ENCODE results near the gene ARHGAP20.

Gene ARHGAP20

GRCh38 chr11:110711776-110712658 is at the start of gene ARHGAP20:
TSS of gene ARHGAP20 (minus strand) at chr11:110712437. CDS start at chr11:110712231, 206 bp downstream.
- DNase-seq (ENCODE audit: low spot score): peak; percentile 0

- no peak for DNase-seq (ENCODE audit: low spot score)
These were observed 49.8 kb upstream of the ARHGAP20 start for GRCh38 chr11:110761991-110762390.

GRCh38 chr11:110761131-110761530 is 48.9 kb upstream of the ARHGAP20 start:
- DNase-seq (ENCODE audit: low spot score): no peak

GRCh38 chr11:110759972-110760381 is 47.7 kb upstream of the ARHGAP20 start:
- no peak for DNase-seq (ENCODE audit: low spot score)

- no peak for DNase-seq (ENCODE audit: low spot score)
These were observed 45.9 kb upstream of the ARHGAP20 start for GRCh38 chr11:110757962-110758755.

- DNase-seq (ENCODE audit: low spot score): no peak
These were observed 44.8 kb upstream of the ARHGAP20 start for GRCh38 chr11:110757066-110757465.

- no peak for DNase-seq (ENCODE audit: low spot score)
These were observed 43.7 kb upstream of the ARHGAP20 start for GRCh38 chr11:110755941-110756340.

GRCh38 chr11:110752890-110753289 is 40.7 kb upstream of the ARHGAP20 start:
- no peak for DNase-seq (ENCODE audit: low spot score)

- DNase-seq (ENCODE audit: low spot score): no peak
These were observed 37.9 kb upstream of the ARHGAP20 start for GRCh38 chr11:110750100-110750499.

- no peak for DNase-seq (ENCODE audit: low spot score)
These were observed 35.3 kb upstream of the ARHGAP20 start for GRCh38 chr11:110747531-110747930.

GRCh38 chr11:110738641-110739040 is 26.4 kb upstream of the ARHGAP20 start:
- no peak for DNase-seq (ENCODE audit: low spot score)

GRCh38 chr11:110737593-110737992 is 25.4 kb upstream of the ARHGAP20 start:
- no peak for DNase-seq (ENCODE audit: low spot score)

- DNase-seq (ENCODE audit: low spot score): no peak
These were observed 23.9 kb upstream of the ARHGAP20 start for GRCh38 chr11:110736171-110736553.

- no peak for DNase-seq (ENCODE audit: low spot score)
These were observed 23.4 kb upstream of the ARHGAP20 start for GRCh38 chr11:110735455-110736170.

GRCh38 chr11:110734790-110735189 is 22.6 kb upstream of the ARHGAP20 start:
- DNase-seq (ENCODE audit: low spot score): no peak

- no peak for DNase-seq (ENCODE audit: low spot score)
These were observed 18.5 kb upstream of the ARHGAP20 start for GRCh38 chr11:110730773-110731172.

- DNase-seq (ENCODE audit: low spot score): no peak
These were observed 16.6 kb upstream of the ARHGAP20 start for GRCh38 chr11:110728883-110729282.

- DNase-seq (ENCODE audit: low spot score): no peak
These were observed 16.2 kb upstream of the ARHGAP20 start for GRCh38 chr11:110728476-110728875.

GRCh38 chr11:110724358-110724757 is 12.1 kb upstream of the ARHGAP20 start:
- DNase-seq (ENCODE audit: low spot score): no peak

GRCh38 chr11:110720431-110721275 is 8.4 kb upstream of the ARHGAP20 start:
- no peak for DNase-seq (ENCODE audit: low spot score)

- DNase-seq (ENCODE audit: low spot score): no peak
These were observed 4.1 kb upstream of the ARHGAP20 start for GRCh38 chr11:110716361-110716760.

Measured in CD4-positive, alpha-beta T cell treated with Interleukin-15 for 4 hours (primary cell).